ENCODE measurements around the gene GDF11. TPM values are rescaled to one million over a fixed set of nuclear protein-coding genes. Genes with fewer than 3 reads are reported as not detected.

Gene GDF11
- total RNA-seq, 6 experiments from 2014 or later: 0.25 to 0.95 (median 0.54) TPM

- H3K27ac ChIP-seq: no peak overlapping the region
- DNase-seq (no peak), ATAC-seq (no peak)
- WGBS (ENCODE audit: insufficient coverage, low coverage, low lambda C conversion rate, missing lambda C conversion rate): 59% methylated on average over 2 of the region's 2 CpGs
- H3K9me3 ChIP-seq: no peaks in the 10 kb centered on the region
- peaks cover 0 to 74% (median 19%) of the 10 kb centered on the region in 4 donors for H3K36me3 ChIP-seq
- intact Hi-C loops (cut with DNase I): no loop called here
- H3K4me1 ChIP-seq: no peaks in the 10 kb centered on the region
- H3K4me3 ChIP-seq: no peak overlapping the region
- no peaks in the 10 kb centered on the region for H3K27me3 ChIP-seq
- TF ChIP-seq CTCF (IDR thresholded peaks at IDR 0.05) (no peak), POLR2A (IDR thresholded peaks at IDR 0.05) (no peak)
Observed at GRCh38 chr12:55780685-55781084, 37.8 kb downstream of the GDF11 start.

GRCh38 chr12:55788546-55788945, 45.6 kb downstream of the GDF11 start:
- no peak for DNase-seq
- Histone ChIP-seq H3K4me1 (no peaks in the 10 kb centered on the region), H3K27me3 (no peaks in the 10 kb centered on the region), H3K4me3 (no peak overlapping the region), H3K9me3 (no peaks in the 10 kb centered on the region), H3K36me3 (peaks cover 5 to 78% (median 31%) of the 10 kb centered on the region in 4 donors), H3K27ac (no peak overlapping the region)
- intact Hi-C loops (cut with DNase I): no loop called here
- no peak for ATAC-seq
- TF ChIP-seq POLR2A (IDR thresholded peaks at IDR 0.05) (no peak), CTCF (IDR thresholded peaks at IDR 0.05) (no peak)
- WGBS (ENCODE audit: insufficient coverage, low coverage, low lambda C conversion rate, missing lambda C conversion rate): 91% methylated on average over 7 of the region's 7 CpGs

- H3K4me3 ChIP-seq: no peak overlapping the region
- intact Hi-C loops (cut with DNase I): no loop called here
- no peaks in the 10 kb centered on the region for H3K9me3 ChIP-seq
- DNase-seq (no peak), ATAC-seq (no peak)
- no peaks in the 10 kb centered on the region for H3K27me3 ChIP-seq
- WGBS (ENCODE audit: insufficient coverage, low coverage, low lambda C conversion rate, missing lambda C conversion rate): 83% methylated on average over 2 of the region's 2 CpGs
- H3K36me3 ChIP-seq: peaks cover 5 to 78% (median 29%) of the 10 kb centered on the region in 4 donors
- H3K27ac ChIP-seq: no peak overlapping the region
- TF ChIP-seq POLR2A (IDR thresholded peaks at IDR 0.05) (no peak), CTCF (IDR thresholded peaks at IDR 0.05) (no peak)
- no peaks in the 10 kb centered on the region for H3K4me1 ChIP-seq
Observed at GRCh38 chr12:55789171-55789570, 46.2 kb downstream of the GDF11 start.

- intact Hi-C loops (cut with DNase I): loop anchor here in 1 of 2 donors (10.0 kb wide), 1 partner anchor 45 kb away; the partner anchor contains the start of gene GDF11
- Histone ChIP-seq H3K4me3 (no peak overlapping the region), H3K9me3 (no peaks in the 10 kb centered on the region), H3K4me1 (no peaks in the 10 kb centered on the region), H3K36me3 (peaks cover 5 to 78% (median 33%) of the 10 kb centered on the region in 4 donors), H3K27me3 (no peaks in the 10 kb centered on the region), H3K27ac (no peak overlapping the region)
- 91% methylated on average over 4 of the region's 4 CpGs for WGBS (ENCODE audit: insufficient coverage, low coverage, low lambda C conversion rate, missing lambda C conversion rate)
- ATAC-seq (no peak), DNase-seq (no peak)
- no peak for TF ChIP-seq POLR2A (IDR thresholded peaks at IDR 0.05)
- no peak for TF ChIP-seq CTCF (IDR thresholded peaks at IDR 0.05)
Observed at GRCh38 chr12:55789893-55790292, 47.0 kb downstream of the GDF11 start.

GRCh38 chr12:55795950-55796349, 53.0 kb downstream of the GDF11 start:
- DNase-seq (no peak), ATAC-seq (no peak)
- intact Hi-C loops (cut with DNase I): loop anchor here in 1 of 2 donors (10.0 kb wide), 1 partner anchor 51 kb away; the partner anchor contains the start of gene GDF11

More at GRCh38 chr12:55795950-55796349, 53.0 kb downstream of the GDF11 start:
- Histone ChIP-seq H3K36me3 (peaks cover 5 to 77% (median 31%) of the 10 kb centered on the region in 4 donors), H3K9me3 (no peaks in the 10 kb centered on the region), H3K27me3 (no peaks in the 10 kb centered on the region), H3K27ac (no peak overlapping the region), H3K4me3 (no peak overlapping the region), H3K4me1 (no peaks in the 10 kb centered on the region)
- TF ChIP-seq CTCF (IDR thresholded peaks at IDR 0.05): no peak
- no peak for TF ChIP-seq POLR2A (IDR thresholded peaks at IDR 0.05)
